ENCODE results near the gene CYP3A4. TPM values are rescaled to one million over a fixed set of nuclear protein-coding genes. Genes with fewer than 3 reads are reported as not detected.
"Not testable (repeated sequence)": the region's sequence is repeated elsewhere in the genome, so short reads cannot be mapped to it uniquely, and the experiment has no call there.

CYP3A4 gene
- total RNA-seq, 1 experiment from 2014 or later = not detected

DNA sequence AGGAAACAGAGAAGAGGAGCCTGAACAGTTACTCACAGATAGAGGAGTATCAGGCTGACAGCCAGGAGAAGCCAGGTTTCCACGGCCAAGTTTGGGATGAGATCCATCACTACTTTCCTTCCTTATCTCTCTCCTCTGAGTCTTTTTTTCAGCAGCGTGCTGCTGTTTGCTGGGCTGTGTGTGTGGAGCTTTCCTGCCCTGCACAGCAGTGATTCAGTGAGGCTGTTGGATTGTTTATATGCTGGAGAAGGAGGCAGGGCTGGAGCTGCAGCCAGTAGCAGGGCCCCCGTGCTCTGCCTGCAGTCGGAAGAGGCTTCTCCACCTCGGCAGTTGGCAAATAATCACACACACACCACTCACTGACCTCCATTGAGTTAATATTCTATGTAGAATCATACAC, 49.0 kb downstream of the CYP3A4 start, which contains the start of gene CYP3A7:
Gene CYP3A7 (minus strand): TSS at position 210 of the 400 bp plus-strand sequence. CDS start 103 bp downstream, at position 107.
- in situ Hi-C loops (cut with HindIII; ENCODE audit: low pct_unique_long_range_greater_than_20kb, low sequenced_read_pairs) = no loop called here

DNA sequence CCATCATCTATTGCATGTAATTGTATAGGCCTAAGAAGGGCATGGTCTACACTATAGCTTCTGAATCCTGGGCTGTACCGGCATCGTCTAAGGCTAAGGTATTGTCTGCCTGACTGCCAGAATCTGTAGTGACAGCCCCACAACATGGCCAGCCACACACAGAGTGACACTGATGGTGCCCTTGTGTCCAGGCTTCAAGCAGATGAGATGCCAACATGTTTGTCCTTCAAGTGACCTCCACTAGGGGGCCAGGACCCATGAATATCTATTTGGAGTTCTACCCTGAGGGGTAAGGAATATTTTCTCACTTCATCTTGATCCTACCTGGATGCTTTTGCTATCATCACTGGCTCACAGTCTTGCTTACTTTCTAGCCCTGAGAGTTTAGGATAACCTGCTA, 50.5 kb downstream of the CYP3A4 start:
- in situ Hi-C loops (cut with HindIII; ENCODE audit: low pct_unique_long_range_greater_than_20kb, low sequenced_read_pairs) = no loop called here

More for the DNA sequence above, 49.0 kb downstream of the CYP3A4 start, which contains the start of gene CYP3A7:
- no peak for DNase-seq (ENCODE audit: low read depth)

DNA sequence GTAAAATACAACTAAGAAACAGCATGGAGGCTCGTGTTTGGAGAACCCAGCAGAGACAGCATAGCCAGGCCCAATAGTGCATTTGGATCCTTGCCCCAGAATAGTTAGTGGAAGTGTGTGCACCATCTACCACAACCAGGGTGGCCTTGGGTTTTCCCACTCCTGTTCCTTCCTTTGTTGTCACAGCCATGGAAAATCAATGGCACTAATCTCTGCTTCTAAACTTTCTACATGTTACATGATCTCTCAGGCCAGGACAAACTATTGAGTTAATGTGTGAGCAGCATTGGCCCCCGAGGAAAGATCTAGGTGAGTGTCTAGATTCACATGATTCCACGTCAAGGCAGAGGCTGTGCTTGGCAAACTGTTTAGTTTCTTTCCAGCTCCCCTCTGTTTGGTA, 51.0 kb downstream of the CYP3A4 start:
- DNase-seq (ENCODE audit: low read depth) = no peak
- in situ Hi-C loops (cut with HindIII; ENCODE audit: low pct_unique_long_range_greater_than_20kb, low sequenced_read_pairs) = no loop called here

More for the DNA sequence above, 50.5 kb downstream of the CYP3A4 start:
- DNase-seq (ENCODE audit: low read depth) = no peak

DNA sequence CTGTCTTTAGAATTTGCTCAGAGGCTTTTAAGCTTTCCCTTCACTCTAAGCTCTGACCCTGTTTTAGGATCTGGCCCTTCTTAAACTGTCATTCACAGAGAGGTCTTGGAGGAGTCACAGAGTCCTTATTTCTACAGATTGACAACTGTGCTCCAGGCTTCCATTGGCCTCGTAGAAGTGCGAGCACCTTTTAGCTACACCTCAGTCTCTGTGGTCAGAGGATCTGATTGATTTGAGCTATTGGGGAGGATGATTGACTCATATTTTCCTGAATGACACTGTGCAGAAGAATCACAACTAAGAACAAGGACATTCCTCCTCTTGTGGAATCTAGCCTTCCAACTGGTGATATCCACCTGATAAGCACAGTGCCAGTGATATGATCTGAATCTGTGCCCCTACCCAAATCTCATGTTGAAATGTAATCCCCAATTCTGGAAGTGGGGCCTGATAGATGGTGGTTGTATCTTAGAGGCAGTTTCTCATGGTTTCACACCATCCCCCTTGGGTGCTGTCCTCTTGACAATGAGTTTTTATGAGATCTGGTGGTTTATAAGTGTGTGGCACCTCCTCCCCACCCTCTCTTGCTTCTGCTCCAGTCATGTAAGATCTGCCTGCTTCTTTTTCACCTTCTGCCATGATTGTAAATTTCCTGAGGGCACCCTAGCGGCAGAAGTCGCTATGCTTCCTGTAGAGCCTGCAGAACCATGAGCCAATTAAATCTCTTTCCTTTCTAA, 52.2 kb downstream of the CYP3A4 start:
- in situ Hi-C loops (cut with HindIII; ENCODE audit: low pct_unique_long_range_greater_than_20kb, low sequenced_read_pairs) = no loop called here
- DNase-seq (ENCODE audit: low read depth) = no peak

DNA sequence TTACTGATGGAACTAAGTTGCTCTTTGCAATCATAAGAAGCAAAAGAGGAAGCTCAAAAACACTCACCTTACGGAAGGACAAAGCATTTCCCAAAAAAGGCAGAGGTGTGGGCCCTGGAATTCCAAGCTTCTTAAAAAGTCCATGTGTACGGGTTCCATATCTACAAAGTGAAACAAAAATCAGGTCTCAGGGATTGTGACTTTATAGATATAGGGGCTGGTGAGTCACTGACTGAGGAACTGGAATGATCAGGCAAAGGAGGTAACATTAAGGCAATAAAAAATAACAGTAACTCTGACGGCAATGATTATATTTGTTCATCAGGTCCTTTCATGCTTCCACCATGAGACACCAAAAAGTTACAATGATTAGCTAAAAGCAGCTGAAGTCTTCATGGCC, 53.0 kb downstream of the CYP3A4 start:
- in situ Hi-C loops (cut with HindIII; ENCODE audit: low pct_unique_long_range_greater_than_20kb, low sequenced_read_pairs) = no loop called here
- no peak for DNase-seq (ENCODE audit: low read depth)

DNA sequence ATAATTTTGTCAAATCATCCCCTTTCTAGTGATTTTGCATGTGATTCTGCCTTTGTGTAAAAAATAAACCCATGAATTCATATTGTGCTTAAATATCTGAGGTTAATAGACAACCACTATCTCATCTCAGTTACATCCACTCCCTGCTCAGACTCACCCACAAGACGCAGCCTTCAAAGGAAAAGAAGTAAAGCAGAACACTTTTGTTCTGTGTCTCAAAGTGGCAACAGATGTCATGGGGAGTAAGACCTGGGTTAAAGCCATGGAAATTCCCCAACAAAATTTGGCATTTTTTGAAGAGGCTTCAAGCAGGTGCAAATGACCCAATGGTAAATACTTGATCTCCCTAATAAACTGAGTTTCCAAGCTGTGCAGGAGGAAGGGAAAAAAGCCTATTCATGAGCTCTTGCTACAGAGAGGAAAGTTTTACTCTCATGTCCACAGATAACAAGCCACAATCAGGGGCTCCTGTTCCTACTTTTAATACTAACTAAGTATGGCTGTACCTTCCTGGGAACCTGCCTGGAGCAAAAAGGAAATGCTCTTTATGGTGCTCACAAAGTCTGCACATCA, 53.7 kb downstream of the CYP3A4 start:
- no peak for DNase-seq (ENCODE audit: low read depth)
- in situ Hi-C loops (cut with HindIII; ENCODE audit: low pct_unique_long_range_greater_than_20kb, low sequenced_read_pairs) = no loop called here

DNA sequence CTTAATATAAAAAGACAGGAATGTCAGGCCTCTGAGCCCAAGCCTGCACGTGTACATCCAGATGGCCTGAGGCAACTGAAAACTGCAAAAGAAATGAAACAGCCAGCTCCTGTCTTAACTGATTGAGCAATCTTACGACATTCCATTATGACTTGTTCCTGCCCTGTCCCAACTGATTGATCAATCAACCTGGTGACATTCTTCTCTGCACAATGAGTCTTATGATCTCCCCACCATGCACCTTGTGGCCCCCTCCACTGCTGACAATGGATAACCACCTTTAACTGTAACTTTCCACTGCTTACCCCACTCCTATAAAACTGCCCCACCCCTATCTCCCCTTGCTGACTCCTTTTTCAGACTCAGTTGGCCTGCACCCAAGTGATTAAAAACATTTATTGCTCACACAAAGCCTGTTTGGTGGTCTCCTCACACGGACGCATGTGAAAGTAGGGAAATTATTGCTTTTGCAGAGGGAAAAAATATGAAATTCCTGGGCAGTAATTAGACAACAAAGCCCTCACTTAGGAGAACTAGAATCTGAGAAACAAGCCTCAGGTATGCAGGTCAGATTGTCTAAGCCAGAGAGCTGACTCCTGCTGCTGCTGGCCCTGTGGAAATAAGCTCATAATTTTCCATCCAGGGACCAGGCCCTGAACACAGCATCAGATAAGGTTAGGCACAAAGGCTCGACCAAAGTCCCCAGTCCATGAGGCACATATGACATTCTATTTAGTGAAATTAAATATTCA, 54.3 kb downstream of the CYP3A4 start:
- in situ Hi-C loops (cut with HindIII; ENCODE audit: low pct_unique_long_range_greater_than_20kb, low sequenced_read_pairs) = no loop called here
- DNase-seq (ENCODE audit: low read depth) = no peak

DNA sequence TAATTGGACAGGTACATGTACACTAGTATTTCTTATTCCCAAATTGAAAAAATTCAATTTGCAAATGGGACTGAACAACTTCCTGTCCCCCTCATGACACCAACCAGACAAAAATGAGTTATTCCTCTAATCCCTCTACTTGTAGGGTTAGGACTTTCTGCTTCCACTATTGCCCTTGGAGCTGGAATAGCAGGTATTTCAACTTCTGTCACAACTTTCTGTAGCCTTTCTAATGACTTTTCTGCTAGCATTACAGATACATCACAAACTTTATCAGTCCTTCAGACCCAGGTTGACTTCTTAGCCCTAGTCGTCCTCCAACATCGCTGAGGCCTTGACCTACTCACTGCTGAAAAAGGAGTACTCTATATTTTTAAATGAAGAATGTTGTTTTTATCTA, 55.4 kb downstream of the CYP3A4 start:
- in situ Hi-C loops (cut with HindIII; ENCODE audit: low pct_unique_long_range_greater_than_20kb, low sequenced_read_pairs) = no loop called here

DNA sequence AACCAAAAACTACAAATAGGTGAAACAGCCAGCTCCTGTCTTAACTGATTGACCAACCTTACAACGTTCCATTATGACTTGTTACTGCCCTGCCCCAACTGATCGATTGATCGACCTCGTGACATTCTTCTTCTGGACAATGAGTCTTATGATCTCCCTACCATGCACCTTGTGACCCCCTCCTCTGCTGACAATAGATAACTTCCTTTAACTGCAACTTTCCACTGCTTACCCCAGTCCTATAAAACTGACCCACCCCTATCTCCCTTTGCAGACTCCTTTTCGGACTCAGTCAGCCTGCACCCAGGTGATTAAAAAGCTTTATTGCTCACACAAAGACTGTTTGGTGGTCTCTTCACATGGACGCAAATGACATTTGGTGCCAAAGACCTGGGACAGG, 60.8 kb downstream of the CYP3A4 start:
- in situ Hi-C loops (cut with HindIII; ENCODE audit: low pct_unique_long_range_greater_than_20kb, low sequenced_read_pairs); DNase-seq (ENCODE audit: low read depth): not testable (repeated sequence)

More for the DNA sequence above, 55.4 kb downstream of the CYP3A4 start:
- DNase-seq (ENCODE audit: low read depth) = no peak

DNA sequence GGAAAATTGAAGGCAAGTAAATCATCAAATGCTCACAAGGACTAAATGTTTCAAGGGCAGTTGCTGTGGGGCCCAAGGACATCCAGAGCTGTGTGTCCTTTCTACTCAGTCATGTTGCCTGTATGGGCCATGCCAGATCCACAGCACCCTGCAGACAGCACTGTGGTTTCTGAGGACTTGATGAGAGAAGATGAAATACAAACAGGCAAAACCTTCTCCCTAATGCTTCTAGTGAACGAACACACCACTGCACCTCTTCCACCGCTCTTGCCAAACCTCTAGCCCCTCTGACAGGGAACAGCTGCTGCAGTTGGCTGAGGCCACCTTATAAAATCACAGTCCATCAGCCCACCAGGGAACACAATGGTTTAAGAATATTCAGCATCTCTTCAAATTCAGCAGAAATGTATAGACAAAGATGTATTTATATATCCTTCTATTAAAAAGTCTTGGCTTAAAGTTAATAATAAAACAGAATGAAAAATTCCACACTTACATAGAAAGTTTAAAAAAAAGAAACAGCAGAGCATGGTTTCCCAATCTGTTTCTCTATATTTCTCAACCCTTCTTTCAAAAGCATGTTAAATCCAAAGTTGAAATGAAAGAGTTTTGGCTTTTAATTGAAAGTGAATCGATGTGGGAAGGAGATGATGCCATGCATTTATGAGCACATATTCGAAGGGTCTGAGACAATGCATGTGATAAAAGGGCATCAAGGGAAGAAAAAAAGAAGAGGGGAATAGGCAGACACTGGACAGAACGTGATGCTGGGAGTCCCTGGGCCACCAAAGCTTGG, 63.0 kb downstream of the CYP3A4 start:
- DNase-seq (ENCODE audit: low read depth) = no peak
- in situ Hi-C loops (cut with HindIII; ENCODE audit: low pct_unique_long_range_greater_than_20kb, low sequenced_read_pairs) = no loop called here

DNA sequence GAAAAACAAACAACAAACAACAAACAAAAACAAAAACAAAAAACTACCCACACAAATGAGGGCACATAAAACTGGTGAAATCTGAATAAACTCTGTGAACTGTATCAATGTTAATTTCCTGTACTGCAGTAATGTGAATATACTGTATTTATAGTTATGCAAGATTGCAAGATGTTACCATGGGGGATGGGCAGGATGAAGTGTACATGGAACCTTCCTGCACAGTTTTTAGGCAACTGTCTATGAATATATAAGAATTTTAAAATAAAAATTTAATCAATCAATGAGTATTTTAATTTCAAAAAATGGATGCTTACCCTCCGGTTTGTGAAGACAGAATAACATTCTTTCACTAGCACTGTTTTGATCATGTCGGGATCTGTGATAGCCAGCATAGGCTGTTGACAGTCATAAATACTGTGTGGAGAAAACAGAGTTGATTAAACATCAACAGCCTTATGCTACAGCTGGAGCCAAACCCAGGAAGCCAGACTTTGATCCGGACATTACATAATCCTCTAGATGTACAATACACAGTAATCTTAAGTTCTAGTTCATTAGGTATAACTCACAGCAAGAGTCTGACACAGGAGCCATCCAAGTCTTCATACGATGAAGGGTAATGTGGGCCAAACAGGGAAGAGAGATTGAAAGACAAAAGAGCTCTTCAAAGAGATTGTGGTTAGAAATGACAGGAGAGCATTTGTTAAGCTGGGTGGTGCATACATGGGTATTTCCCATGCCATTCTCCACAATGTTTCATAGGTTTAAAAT, 63.8 kb downstream of the CYP3A4 start:
- in situ Hi-C loops (cut with HindIII; ENCODE audit: low pct_unique_long_range_greater_than_20kb, low sequenced_read_pairs) = no loop called here
- DNase-seq (ENCODE audit: low read depth) = no peak

DNA sequence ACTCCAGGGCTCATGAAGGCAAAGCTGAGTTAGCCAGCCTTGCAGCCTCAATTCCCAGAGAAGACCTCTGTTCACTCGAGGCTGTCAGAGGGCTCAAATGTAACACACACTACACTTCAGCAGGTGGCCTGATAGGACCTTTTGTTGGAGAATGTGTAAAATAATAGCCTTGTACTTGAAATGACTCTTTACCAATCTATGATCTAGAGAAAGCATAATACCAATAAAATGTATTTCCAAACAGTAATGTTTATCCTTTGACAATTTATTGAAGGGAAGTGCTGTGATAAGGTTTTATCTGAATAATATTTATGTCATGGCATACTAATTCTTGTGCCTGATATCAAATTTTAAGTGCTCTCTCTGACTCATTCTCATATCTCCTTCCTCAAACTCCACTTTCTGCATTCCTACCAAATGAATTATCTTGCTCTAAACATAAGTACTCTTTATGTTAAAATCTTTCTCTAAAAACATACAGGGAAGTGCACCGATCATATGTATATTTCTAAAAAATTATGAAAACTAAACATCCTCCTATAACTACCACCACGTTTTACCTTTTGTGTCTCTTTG, 69.9 kb downstream of the CYP3A4 start:
- no peak for DNase-seq (ENCODE audit: low read depth)
- in situ Hi-C loops (cut with HindIII; ENCODE audit: low pct_unique_long_range_greater_than_20kb, low sequenced_read_pairs) = no loop called here

DNA sequence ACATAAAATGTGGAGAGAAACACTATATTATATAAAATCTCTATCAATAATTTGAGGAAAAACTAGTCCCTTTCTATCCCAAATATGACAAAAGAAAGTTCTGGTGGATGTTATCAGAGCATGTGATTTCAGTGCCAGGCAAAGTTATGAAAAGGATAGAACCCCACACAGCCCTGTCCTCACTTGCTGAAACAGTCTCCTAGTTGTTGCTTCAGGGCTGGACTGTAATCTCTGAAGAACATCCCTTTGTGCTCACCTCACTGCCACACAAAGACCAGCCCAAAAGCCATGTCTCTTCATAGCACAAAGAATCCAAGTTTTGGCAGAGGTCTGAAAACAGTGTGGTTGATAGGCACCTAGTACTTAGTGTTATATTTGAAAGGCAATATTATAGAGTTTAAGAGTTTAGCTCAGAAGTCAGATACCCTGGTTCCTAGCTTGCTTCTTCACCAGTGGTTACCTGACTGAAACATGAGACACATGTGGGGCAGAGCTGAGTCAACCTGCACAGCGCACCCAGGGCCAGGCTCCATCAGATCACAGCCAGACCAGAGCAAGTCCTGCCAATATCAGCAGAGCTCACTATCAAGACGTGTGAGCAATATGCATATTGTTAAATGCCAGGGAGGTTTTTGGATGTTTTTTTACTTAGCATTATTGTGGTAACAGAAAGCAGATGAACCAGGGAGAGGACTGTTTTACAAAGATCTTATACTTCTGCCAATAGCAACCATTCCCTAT, 74.0 kb downstream of the CYP3A4 start:
- DNase-seq (ENCODE audit: low read depth) = no peak
- in situ Hi-C loops (cut with HindIII; ENCODE audit: low pct_unique_long_range_greater_than_20kb, low sequenced_read_pairs) = no loop called here

DNA sequence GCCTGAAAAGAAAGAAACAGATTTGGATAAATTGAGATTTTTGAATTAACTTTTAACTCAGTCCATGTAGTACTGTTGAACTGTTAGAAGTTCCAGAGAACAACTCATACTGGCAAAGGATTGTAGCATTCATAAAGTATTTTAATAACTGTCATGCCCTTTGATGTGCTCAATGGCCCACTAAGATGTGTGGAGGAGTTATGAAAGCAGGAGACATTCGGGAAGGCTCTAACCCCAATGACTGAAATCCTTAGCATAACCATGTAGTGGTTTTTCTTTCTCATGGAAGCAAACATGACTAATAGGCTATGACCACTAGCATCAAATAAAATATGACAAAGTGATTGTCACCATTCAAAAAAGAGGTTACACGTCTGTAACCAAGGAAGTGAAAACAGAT, 74.7 kb downstream of the CYP3A4 start:
- in situ Hi-C loops (cut with HindIII; ENCODE audit: low pct_unique_long_range_greater_than_20kb, low sequenced_read_pairs) = no loop called here
- no peak for DNase-seq (ENCODE audit: low read depth)

DNA sequence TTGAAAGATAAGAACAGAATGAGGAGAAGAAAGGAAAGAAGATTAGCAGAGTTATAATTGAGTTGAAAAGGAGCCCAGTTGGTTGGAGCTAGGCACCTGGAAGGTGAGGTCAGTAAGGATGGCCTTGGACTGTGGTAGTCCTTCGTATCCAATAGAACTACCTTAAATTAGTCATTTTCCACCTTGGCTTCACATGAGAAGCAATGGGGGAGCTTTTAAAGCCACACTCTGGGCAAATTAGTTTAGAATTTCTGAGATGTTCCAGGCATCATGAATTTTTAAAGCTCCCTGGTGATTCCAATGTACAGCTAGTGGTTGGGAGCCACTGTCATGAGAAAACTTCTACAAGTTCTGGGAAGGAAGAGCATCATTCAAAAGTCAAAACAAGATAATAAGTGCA, 76.9 kb downstream of the CYP3A4 start:
- in situ Hi-C loops (cut with HindIII; ENCODE audit: low pct_unique_long_range_greater_than_20kb, low sequenced_read_pairs) = no loop called here

More for the DNA sequence above, 76.9 kb downstream of the CYP3A4 start:
- DNase-seq (ENCODE audit: low read depth) = no peak

All from Caki2 (cell line).